GM19035 (cell line): Measurements from ENCODE around the gene ANKIB1.
"Not testable (repeated sequence)": the region's sequence is repeated elsewhere in the genome, so short reads cannot be mapped to it uniquely, and the experiment has no call there.

ENCODE experiments used
- ATAC-seq: cut with Tn5 transposase; IDR thresholded peaks from one replicate; pipeline ENCODE4 v1.9.1; 2021; ENCODE audit not compliant: unreplicated experiment

ANKIB1 gene

DNA sequence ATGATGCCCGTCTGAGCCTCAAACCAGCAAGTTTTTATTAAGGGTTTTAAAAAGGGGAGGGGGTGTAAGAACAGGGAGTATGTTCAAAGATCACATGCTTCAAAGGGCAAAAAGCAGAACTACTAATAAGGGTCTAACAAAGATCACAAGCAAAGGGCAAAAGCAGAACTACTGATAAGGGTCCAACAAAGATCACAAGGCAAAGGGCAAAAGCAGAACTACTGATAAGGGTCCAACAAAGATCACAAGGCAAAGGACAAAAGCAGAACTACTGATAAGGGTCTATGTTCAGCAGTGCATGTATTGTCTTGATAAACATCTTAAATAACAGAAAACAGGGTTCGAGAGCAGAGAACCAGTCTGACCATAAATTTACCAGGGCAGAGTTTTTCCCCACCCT is 196.9 kb downstream of the ANKIB1 start:
- ATAC-seq: not testable (repeated sequence)

DNA sequence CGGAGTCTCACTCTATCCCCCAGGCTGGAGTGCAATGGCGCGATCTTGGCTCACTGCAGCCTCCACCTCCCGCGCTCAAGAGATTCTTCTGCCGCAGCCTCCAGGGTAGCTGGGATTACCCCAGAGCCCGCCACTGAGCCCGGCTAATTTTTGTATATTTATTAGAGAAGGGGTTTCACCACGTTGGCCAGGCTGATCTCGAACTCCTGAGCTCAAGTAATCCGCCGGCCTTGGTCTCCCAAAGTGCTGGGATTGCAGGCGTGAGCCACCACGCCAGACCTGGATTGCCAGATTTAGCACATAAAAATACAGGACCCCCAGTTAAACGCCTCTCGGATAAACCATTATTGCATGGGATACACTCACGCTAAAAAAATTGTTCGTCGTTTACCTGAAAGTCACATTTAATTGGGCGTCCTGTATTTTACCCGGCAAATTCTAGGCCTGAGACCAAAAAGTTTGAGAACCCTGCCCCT is 201.1 kb downstream of the ANKIB1 start:
- no peak for ATAC-seq

DNA sequence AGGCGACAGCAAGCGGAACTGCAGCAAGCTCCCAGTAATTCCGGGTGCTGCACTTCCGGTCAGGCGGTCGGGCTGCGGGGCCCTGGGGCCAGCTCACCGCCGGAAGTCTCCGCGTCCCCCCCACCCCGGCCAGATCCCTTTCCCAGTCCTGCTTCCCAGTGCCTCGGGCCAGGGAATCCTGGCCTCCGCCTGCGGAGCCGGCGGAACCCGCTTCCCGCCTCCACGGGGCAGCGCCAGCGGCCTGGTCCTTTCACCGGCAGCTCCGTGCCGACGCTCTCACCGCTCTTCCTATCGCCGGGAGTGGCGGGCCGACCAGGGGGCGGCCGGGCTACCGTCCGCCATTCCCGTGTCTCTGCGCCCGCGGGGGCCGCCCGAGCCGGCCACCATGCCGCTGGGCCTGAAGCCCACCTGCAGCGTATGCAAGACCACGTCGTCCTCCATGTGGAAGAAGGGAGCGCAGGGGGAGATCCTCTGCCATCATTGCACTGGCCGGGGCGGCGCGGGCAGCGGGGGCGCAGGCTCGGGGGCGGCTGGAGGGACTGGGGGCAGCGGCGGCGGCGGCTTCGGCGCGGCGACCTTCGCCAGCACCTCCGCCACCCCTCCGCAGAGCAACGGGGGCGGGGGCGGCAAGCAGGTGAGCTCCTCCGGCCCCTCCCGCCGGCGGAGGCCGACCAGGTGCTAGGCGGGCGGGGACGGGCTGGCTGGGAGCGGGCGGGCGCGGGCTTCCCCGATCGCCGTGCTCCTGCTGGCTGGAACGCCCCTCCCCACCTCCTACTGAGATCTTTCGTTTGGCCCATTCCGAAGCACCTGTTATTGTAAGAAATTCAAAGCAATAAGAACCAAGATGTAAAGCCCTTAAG is 201.8 kb downstream of the ANKIB1 start, which contains the start of gene GATAD1:
Gene GATAD1 (plus strand): TSS at position 138 of the 860 bp plus-strand sequence. CDS start 248 bp downstream, at position 386.
- ATAC-seq: peak; percentile 86

DNA sequence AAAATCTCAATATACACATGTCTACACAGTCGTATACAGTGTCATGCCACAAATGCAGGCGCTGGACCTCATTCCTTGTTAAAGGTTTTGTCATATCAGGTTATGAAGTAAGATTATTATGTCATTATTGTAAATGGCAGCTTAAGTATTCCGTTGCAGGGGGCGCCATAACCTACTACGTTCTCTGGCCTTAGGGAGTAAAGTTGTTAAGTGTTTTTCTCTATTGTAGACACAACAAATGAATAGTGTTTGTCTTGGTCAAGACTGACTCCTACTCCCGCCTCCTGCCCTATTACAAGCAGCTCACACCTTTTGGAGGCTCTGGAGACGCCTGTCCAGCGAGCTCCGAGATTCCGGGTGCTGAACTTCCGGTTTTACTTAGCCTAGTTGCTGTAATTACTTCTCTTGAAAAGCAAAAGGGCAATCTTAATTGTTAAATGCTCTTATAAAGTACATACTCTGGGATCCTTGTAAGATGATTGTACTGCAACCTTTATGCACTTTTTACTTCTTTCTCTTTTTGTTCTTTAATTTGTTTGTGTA is 202.5 kb downstream of the ANKIB1 start:
- ATAC-seq: peak; percentile 45
